CD14-positive monocyte (primary cell): ENCODE data around the gene SMYD3. TPM values are rescaled to one million over a fixed set of nuclear protein-coding genes. Genes with fewer than 3 reads are reported as not detected.

Experiments
- DNase-seq, 3 donors: peaks; one replicate each; pipeline ENCODE4 v3.0.0-alpha.2; 2011 to 2022
- H2AFZ ChIP-seq: 2 replicates; pipeline ENCODE4 v1.6.0; 2012; ENCODE audit warnings: mild to moderate bottlenecking, low read depth, low read length, inconsistent platforms; ENCODE audit not compliant: insufficient read depth, poor library complexity, severe bottlenecking
- H3K27ac ChIP-seq, 2 donors: 1 replicate in 1 of 2; 2 replicates in 1 of 2; pipeline ENCODE4 v1.5.1; 2012 to 2013; ENCODE audit warnings: low read length in 2 of 2, control low read depth in 1 of 2, inconsistent platforms in 1 of 2, low read depth in 1 of 2, mild to moderate bottlenecking in 1 of 2
- H3K27me3 ChIP-seq, 2 donors: one replicate each; pipeline versions ENCODE4 v1.6.0 to v1.6.1; 2011 to 2013; ENCODE audit warnings: low read length in 2 of 2; ENCODE audit not compliant: control insufficient read depth in 2 of 2, insufficient read depth in 2 of 2
- H3K36me3 ChIP-seq, 2 donors: replicated peaks in 1 of 2; 1 replicate in 1 of 2; 2 replicates in 1 of 2; pipeline versions ENCODE4 v1.5.1 to v1.6.1; 2012 to 2013; ENCODE audit warnings: low read length in 2 of 2, control low read depth in 1 of 2, inconsistent platforms in 1 of 2, mild to moderate bottlenecking in 1 of 2; ENCODE audit not compliant: insufficient read depth in 2 of 2, control insufficient read depth in 1 of 2
- H3K4me1 ChIP-seq, 2 donors: 1 replicate in 1 of 2; 2 replicates in 1 of 2; pipeline versions ENCODE4 v1.5.1 to v1.6.1; 2012 to 2013; ENCODE audit warnings: low read length in 2 of 2, control low read depth in 1 of 2, inconsistent platforms in 1 of 2, mild to moderate bottlenecking in 1 of 2, moderate library complexity in 1 of 2; ENCODE audit not compliant: insufficient read depth in 2 of 2, control insufficient read depth in 1 of 2
- H3K4me2 ChIP-seq: replicated peaks from 2 replicates; pipeline ENCODE3; 2012; ENCODE audit warnings: low read length, moderate library complexity, mild to moderate bottlenecking; ENCODE audit not compliant: poor library complexity, severe bottlenecking; ENCODE audit errors: extremely low read depth
- H3K4me3 ChIP-seq, 3 experiments: fragments of 200-600 bp in 1 of 3; sonication (generic) in 1 of 3; replicated peaks in 1 of 3; 1 replicate in 2 of 3; 2 replicates in 1 of 3; pipeline ENCODE4 v1.5.1; 2011 to 2013; ENCODE audit warnings: low read length in 3 of 3, mild to moderate bottlenecking in 3 of 3, control low read depth in 2 of 3, low read depth in 2 of 3, inconsistent platforms in 1 of 3, moderate library complexity in 1 of 3
- H3K79me2 ChIP-seq: 2 replicates; pipeline ENCODE4 v1.6.0; 2012; ENCODE audit warnings: mild to moderate bottlenecking, control low read depth, inconsistent platforms, low read length, moderate library complexity; ENCODE audit not compliant: insufficient read depth
- H3K9ac ChIP-seq: 2 replicates; pipeline ENCODE4 v1.6.0; 2017; ENCODE audit warnings: low read length, mild to moderate bottlenecking; ENCODE audit not compliant: insufficient read depth, poor library complexity, severe bottlenecking
- H3K9me3 ChIP-seq, 2 donors: replicated peaks in 1 of 2; 1 replicate in 1 of 2; 2 replicates in 1 of 2; pipeline versions ENCODE4 v1.5.1 to v1.6.1; 2012 to 2013; ENCODE audit warnings: low read length in 2 of 2, control low read depth in 1 of 2; ENCODE audit not compliant: control insufficient read depth in 1 of 2, insufficient read depth in 1 of 2
- H4K20me1 ChIP-seq: 2 replicates; pipeline ENCODE4 v1.6.0; 2012; ENCODE audit warnings: mild to moderate bottlenecking, low read length, control low read depth, moderate library complexity; ENCODE audit not compliant: insufficient read depth
- H3K27ac Mint-ChIP-seq, 7 donors: one replicate each; pipeline ENCODE4 v1.8.0; 2020; ENCODE audit warnings: mild to moderate bottlenecking in 7 of 7, mixed read lengths in 7 of 7, moderate library complexity in 6 of 7, inconsistent platforms in 2 of 7
- H3K27me3 Mint-ChIP-seq, 3 donors: one replicate each; pipeline ENCODE4 v1.8.0; 2021 to 2022; ENCODE audit warnings: low read depth in 3 of 3, mild to moderate bottlenecking in 3 of 3, mixed read lengths in 3 of 3, moderate library complexity in 3 of 3, inconsistent platforms in 1 of 3
- H3K36me3 Mint-ChIP-seq, 2 donors: one replicate each; pipeline ENCODE4 v1.8.0; 2020; ENCODE audit warnings: mixed read lengths in 2 of 2, inconsistent platforms in 1 of 2, mild to moderate bottlenecking in 1 of 2
- H3K4me1 Mint-ChIP-seq: one replicate; pipeline ENCODE4 v1.8.0; 2020; ENCODE audit warnings: mild to moderate bottlenecking, mixed read lengths
- H3K4me3 Mint-ChIP-seq, 2 donors: one replicate each; pipeline ENCODE4 v1.8.0; 2020; ENCODE audit warnings: mild to moderate bottlenecking in 2 of 2, mixed read lengths in 2 of 2, moderate library complexity in 1 of 2
- H3K9me3 Mint-ChIP-seq, 7 donors: one replicate each; pipeline ENCODE4 v1.8.0; 2020 to 2022; ENCODE audit warnings: mixed read lengths in 7 of 7, mild to moderate bottlenecking in 6 of 7, moderate library complexity in 6 of 7, inconsistent platforms in 2 of 7
- CTCF ChIP-seq: fragments of 200-600 bp; IDR thresholded peaks from one replicate; pipeline ENCODE4 v1.8.0; 2022; ENCODE audit warnings: antibody characterized with exemption, mild to moderate bottlenecking
- WGBS: methylation state at CpG from one replicate; pipeline ENCODE4 v1.1.5; 2013; ENCODE audit warnings: missing lambda C conversion rate; ENCODE audit not compliant: insufficient coverage; 5-methylcytosine and 5-hydroxymethylcytosine counted together
- intact Hi-C, 2 donors: fragments of 100-400 bp; cut with micrococcal nuclease; formaldehyde crosslinking; loops; one replicate each; pipeline versions ENCODE4 v1.15.0 to v1.15.1; 2023
- polyA plus RNA-seq, 3 donors: library from polyadenylated mRNA; depleted of rRNA in 1 of 3; unstranded in 2 of 3; stranded (reverse) in 1 of 3; fragments of 300-500 nt in 2 of 3; fragments of >200 nt in 1 of 3; fragmentation: Illumina TruSeq in 2 of 3; gene quantifications; 1 replicate in 2 of 3; 2 replicates in 1 of 3; pipeline ENCODE4 v1.2.3, GENCODE V29; 2012 to 2021

SMYD3 gene
- polyA plus RNA-seq, 3 donors = 2.7 to 8.4 (median 4.0) TPM

DNA sequence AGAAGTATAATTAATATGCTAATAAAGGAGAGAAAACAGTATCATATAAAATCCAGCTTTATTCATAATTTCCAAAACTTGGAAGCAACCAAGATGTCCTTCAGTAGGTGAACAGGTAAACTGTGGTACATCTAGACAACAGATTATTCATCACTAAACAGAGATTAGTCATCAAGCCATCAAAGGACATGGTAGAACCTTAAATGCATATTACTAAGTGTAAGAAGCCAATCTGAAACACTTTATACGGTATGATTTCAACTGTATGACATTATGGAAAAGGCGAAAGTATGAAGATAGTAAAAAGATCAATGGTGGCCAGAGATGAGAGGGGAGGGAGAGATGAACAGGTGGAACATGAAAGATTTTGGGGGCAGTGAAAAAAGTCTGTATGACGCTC, 541.7 kb downstream of the SMYD3 start:
- no peaks in the 10 kb centered on the region for H3K27me3 ChIP-seq
- WGBS = 100% methylated on average over 1 of the region's 3 CpGs
- no peak overlapping the region for H3K27ac ChIP-seq
- H3K27me3 Mint-ChIP-seq = peaks cover 0 to 2% (median 2%) of the 10 kb centered on the region in 3 donors
- no peak overlapping the region for H3K4me3 ChIP-seq
- no peaks in the 10 kb centered on the region for H4K20me1 ChIP-seq
- H3K27ac Mint-ChIP-seq = no peak overlapping the region
- no peak overlapping the region for H3K9ac ChIP-seq
- DNase-seq = no peak
- H3K9me3 Mint-ChIP-seq = no peaks in the 10 kb centered on the region
- H3K4me1 Mint-ChIP-seq = no peaks in the 10 kb centered on the region
- no peaks in the 10 kb centered on the region for H3K36me3 ChIP-seq
- no peaks in the 10 kb centered on the region for H3K36me3 Mint-ChIP-seq
- intact Hi-C loops = no loop called here
- no peak overlapping the region for H3K4me2 ChIP-seq
- no peak overlapping the region for H3K4me3 Mint-ChIP-seq
- no peak for TF ChIP-seq CTCF
- no peaks in the 10 kb centered on the region for H3K79me2 ChIP-seq
- no peaks in the 10 kb centered on the region for H3K4me1 ChIP-seq
- no peaks in the 10 kb centered on the region for H3K9me3 ChIP-seq
- H2AFZ ChIP-seq = no peak overlapping the region

DNA sequence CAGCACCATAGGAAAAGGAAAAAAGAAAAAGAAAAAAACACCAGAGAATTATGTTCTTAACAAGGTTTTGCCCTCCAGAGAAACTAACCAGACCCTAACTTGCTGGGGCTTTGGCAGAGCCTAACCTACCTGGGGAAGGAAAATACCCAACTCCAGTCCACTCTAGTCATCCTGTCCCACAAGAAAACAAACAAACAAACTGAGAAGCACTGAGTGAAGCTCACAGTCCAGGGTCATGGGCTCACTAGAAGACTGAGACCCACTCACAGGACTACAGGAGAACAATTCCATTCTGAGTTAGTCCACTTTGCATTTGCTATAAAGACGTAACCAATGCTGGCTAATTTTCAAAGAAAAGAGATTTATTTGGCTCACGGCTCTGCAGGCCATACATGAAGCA, 543.4 kb downstream of the SMYD3 start:
- Histone ChIP-seq H3K79me2 (no peaks in the 10 kb centered on the region), H3K9ac (no peak overlapping the region), H3K27me3 (no peaks in the 10 kb centered on the region), H3K27ac (no peak overlapping the region), H3K4me1 (no peaks in the 10 kb centered on the region), H2AFZ (no peak overlapping the region), H3K36me3 (no peaks in the 10 kb centered on the region), H3K4me3 (no peak overlapping the region), H3K9me3 (no peaks in the 10 kb centered on the region), H3K4me2 (no peak overlapping the region), H4K20me1 (no peaks in the 10 kb centered on the region)
- Mint-ChIP-seq H3K36me3 (no peaks in the 10 kb centered on the region), H3K27ac (no peak overlapping the region), H3K4me1 (no peaks in the 10 kb centered on the region), H3K27me3 (peaks cover 0 to 2% (median 2%) of the 10 kb centered on the region in 3 donors), H3K9me3 (no peaks in the 10 kb centered on the region), H3K4me3 (no peak overlapping the region)
- 95% methylated on average over 2 of the region's 2 CpGs for WGBS
- intact Hi-C loops = no loop called here
- TF ChIP-seq CTCF = no peak
- DNase-seq = no peak
